Non-pigmented ciliary epithelial cell (primary cell): ENCODE measurements around the gene MINDY4.
"Not testable (repeated sequence)": the region's sequence is repeated elsewhere in the genome, so short reads cannot be mapped to it uniquely, and the experiment has no call there.

Experiments used
- DNase-seq: peaks from one replicate; pipeline ENCODE4 v3.0.0-alpha.2; 2010; ENCODE audit warnings: low read depth

MINDY4 gene

DNA sequence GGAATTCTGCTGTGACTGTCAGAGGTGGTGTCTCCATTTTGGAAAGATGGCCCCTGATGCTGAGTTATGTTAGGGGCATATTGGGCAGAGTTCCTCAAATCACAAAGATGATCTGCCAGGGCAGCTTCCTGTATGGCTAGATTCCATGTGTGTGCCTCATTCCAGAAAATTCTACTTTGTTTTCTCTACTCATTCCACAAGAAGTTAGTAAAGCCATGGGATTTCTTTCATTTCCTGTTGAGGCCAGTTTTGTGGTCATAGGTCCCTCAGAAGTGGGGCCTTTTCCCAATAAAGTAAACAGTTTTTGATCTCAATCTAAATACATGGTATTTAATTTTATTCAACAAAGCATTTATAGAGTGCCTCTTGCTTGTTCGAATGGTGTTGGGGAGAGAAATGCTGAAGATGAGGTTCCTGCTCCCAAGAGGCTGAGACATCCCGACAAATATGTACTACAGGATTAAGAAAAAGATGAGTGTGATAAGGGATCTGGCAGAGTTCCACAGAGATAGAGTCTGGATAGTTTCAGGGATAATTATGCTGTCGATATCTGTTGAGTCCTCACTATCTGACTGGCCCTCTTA lies 33.0 kb downstream of the MINDY4 start:
- DNase-seq = peak; percentile 79

- no peak for DNase-seq
These were observed 34.0 kb downstream of the MINDY4 start for GRCh38 chr7:30805081-30805691.

DNA sequence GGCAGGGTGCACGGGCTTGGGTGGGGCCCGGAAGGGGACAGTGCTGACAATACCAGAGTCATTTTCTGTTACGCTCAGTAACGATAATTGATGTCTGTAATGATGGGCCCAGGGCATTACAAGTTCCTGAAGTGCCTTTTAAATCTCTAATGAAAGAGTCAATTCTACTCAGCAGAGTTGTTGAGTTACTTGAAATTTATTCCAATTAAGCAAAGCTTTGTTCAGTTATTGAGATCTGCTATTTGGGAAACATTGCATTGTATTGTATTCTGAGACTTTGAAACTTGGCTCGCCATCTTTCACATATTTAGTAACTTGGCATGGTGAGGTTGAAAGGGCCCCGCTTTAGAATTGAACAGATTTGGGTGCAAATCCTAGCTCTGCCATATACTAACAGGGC lies 34.7 kb downstream of the MINDY4 start:
- no peak for DNase-seq

DNA sequence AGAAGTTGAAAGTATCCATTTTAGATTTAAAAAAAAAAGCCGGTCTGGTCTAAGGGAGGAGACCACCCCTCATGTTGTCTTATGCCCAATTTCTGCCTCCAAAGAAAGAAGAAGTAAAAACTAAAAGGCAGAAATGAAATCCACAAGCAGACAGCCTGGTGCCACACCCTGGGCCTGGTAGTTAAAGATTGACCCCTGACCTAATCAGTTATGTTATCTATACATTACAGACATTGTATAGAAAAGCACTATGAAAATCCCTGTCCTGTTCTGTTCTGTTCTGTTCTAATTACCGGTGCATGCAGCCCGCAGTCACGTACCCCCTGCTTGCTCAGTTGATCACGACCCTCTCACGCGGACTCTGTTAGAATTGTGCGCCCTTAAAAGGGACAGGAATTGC lies 36.3 kb downstream of the MINDY4 start:
- DNase-seq = not testable (repeated sequence)

DNA sequence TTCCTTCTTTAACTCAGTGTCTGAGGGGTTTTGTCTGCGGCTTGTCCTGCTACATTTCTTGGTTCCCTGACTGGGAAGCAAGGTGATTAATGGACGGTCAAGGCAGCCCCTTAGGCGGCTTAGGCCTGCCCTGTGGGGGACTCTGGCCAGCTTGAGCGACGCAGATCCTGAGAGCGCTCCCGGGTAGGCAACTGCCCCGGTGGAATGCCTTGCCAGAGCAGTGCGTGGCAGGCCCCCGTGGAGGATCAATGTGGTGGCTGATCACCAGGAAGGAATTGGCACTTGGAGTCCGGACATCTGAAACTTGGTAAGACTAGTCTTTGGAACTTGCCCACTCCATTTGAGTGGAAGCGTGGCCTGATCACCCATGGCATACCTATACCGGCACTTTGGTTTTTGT lies 36.7 kb downstream of the MINDY4 start:
- not testable (repeated sequence) for DNase-seq

DNA sequence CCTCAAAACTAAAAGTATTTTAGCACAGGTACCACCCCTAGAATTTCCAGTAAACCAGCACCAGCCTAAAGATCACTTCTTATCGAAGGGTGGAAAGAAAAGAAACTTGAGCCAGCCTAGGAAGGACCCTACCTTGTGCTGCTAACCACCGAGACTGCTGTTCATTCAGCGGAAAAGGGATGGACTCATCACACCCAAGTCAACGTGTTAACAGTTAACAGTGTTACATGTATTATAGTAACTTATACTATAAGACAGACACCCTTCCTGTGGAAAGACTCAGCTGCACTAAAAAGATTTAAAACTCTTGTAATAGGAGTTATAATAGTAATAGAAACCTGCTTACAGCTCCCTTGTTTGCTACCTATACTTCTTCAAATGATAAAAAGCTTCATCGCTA lies 39.8 kb downstream of the MINDY4 start:
- no peak for DNase-seq

DNA sequence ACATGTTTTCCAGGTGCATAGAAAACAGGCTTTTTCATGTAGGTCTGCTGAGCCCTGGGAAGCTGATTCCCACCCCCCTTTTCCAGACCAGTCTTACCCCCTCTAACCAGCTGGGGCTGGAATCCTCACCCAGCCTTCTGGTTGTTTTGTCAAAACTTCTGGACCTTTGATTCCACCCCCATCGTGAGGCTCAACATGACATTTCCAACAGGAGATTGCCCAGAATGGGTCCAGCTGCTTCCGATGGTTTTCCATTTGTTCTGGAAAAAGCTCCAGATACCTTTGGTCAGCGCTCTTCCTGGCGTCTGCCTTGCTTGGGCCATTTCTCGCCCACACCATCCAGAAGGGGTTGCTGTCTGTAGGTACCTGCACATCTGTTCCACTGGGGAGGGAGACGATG lies 41.5 kb downstream of the MINDY4 start:
- no peak for DNase-seq

DNA sequence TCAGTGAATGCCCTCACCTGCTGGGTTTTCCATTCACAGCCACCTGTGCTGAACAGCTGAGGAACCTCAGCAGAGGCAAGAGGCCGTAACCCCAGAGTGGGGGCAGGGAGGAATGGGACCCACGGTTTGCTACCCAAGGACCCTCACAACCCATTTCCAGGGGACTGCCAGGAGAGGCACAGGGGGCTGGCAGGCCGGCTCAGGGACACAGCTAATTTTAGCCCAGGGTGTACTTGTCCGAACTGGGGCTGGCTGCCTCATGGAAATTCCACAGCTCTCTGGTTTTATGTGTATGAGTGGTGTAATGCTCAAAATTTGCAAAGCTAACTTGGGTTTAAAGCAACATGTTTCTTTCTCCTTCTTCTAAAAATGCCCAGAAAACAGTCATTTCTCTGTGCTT lies 42.2 kb downstream of the MINDY4 start:
- DNase-seq = no peak

DNA sequence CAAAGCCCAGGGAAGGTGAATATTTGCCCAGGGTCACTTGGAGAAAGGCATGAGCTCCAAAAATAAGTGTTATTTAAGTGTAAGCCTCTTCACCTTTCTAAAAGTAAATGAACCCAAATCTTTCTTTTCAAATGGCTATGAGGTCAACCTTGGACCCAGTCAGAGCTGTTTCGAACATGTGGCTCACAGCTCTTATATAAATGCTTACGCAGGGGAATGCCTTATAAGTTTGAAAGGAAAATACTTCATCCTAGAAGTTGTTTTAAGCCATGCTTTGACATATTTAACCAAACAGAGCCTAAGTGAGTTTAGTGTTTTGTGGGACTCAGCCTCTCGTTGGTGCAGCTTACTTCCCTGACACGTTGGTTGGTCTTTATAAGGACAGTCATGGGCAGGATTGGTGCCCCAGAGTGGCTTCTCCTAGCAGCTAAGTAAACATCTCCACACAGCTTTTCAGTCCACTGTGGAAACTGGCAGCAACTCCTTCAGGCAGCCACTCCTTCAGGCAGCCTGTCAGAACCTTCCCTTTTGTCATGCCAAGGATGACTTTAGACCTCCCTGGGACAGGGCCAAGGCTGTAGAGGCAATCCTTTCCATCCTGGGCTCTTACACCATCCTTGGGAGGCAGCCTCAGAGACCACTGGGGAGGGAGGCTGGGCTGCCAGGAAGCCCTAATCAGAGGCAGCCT lies 43.6 kb downstream of the MINDY4 start:
- no peak for DNase-seq

DNA sequence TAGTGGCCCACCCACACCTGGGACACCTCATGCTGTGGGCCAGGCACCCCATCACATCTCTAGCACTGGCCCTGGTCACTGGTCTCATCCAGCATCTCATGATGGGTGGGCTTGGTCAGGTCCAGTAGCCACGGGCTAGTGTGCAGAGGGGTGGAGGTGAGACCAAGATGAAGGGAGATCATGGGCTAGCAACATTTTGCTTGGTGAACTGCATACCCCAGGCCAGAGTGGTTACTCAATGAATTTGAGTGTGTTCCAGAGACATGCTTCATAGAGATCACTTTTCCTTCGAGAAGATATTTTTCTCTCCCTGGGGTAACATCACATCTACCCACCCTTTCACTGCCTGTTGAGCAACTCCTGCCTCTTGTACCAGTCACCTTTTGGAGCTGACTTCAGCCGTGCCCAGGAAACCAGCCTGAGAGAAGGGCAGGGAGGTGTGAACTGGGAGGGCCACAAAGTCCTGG lies 44.2 kb downstream of the MINDY4 start:
- DNase-seq = no peak

DNA sequence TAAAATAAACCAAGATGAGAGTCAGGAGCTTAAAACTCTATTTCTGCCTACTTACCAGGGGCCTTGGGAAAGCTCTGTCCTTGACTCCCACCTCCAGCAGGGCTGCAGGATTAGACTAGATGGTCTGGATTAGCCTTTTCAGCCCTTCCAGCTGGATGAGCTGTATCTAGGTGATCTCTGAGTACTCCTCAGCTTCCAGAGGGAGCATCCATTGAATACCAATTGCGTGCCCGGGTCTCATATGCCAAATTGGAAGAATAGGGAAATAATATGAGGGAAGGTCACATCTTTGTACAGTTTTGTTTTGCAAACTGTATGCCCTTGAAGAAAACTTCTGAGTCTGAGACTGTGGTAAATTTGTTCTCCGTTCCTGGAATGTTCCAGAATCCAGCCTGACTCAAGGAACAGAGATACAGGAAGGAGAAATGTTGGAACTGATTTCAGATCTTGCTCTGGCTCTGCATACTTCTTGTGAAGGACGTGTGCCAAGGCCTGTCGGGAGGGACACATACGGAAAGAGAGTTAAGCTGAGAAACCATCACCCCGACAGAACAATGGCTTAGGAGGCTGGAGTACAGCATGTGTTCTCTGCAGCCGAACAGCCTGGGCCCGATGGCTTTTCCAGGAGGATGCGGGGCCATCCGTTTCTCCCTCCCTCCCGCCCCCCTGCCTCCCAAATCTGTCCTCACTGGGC lies 44.9 kb downstream of the MINDY4 start:
- DNase-seq = no peak

GRCh38 chr7:30816645-30817370 lies 45.6 kb downstream of the MINDY4 start:
- no peak for DNase-seq

DNA sequence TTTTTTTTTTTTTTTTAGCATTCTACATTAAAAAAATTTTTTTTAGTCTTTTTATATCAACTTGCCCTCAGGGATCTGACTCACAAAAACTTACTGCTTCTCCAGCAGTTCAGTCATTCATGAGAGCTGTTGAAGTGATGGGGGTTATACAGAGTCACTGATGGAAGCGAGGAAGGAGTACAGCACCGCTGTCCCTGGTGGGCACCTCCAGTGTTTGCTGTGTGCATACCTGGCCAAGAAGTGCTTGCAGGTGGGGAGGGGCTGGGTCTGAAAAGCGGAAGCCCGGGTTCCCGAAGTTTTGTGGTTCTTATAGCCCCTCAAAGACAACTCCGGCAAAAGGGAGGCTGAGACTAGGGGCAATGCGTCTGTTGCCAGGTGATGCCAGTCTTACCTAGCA lies 46.2 kb downstream of the MINDY4 start:
- no peak for DNase-seq

GRCh38 chr7:30824821-30825720 lies 53.9 kb downstream of the MINDY4 start:
- DNase-seq = no peak

DNA sequence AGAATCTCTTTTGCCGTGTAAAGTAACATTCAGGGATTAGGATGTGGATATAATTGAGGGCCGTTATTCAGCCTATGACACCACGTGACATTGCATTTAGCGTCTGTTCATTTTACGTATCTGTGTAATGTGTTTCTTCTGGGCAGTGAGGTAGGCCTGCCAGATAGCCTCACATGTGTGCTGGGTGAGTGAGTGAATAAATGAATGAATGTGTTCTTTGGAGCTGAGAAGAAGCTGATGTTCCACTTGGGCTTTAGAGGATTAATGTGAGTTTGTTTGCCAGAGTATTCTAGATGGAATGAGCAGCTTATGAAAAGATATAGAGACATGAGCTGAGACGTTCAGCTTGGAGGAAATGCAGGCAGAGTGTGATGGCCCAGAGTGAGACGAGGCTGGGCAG lies 55.0 kb downstream of the MINDY4 start:
- no peak for DNase-seq

GRCh38 chr7:30828591-30828990 lies 57.4 kb downstream of the MINDY4 start:
- DNase-seq = no peak

- no peak for DNase-seq
These were observed 58.3 kb downstream of the MINDY4 start for GRCh38 chr7:30829471-30829870.

DNA sequence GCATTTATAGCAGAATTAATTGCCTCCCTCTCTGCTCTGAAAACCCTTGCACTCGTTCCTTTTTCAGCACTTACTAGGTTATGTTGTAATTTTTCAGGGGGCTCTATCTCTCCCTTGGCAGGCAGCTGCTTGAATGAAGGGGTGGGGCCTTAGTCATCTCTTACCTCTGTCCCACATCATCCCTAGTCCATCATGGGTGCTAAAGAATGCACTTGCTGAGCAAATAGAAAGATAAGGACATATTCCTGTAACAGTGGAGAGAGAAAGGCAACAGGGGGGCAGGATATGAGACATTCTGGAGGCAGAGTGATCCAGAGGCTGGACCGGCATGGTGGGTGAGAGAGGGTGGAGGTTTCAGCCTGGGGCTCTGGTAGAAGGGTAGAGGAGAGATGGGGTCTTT lies 60.0 kb downstream of the MINDY4 start:
- no peak for DNase-seq

- no peak for DNase-seq
These were observed 60.7 kb downstream of the MINDY4 start for GRCh38 chr7:30831936-30832335.

- DNase-seq = not testable (repeated sequence)
These were observed 62.9 kb downstream of the MINDY4 start for GRCh38 chr7:30834017-30834674.
